Measurements from ENCODE around the gene CCDC187.

- no peak for TF ChIP-seq POLR2A (IDR thresholded peaks at IDR 0.05)
- TF ChIP-seq CTCF (IDR thresholded peaks at IDR 0.05), result no peak
These were observed 40.8 kb upstream of the CCDC187 start for GRCh38 chr9:136344544-136345280.
